ENCODE results near the gene UBXN11. TPM values are rescaled to one million over a fixed set of nuclear protein-coding genes. Genes with fewer than 3 reads are reported as not detected.

The UBXN11 gene
- total and polyA plus RNA-seq, 3 donors from 2014 or later = 39.7 to 65.9 (median 51.7) TPM

- 85 to 93% methylated on average over 11 to 15 of the region's 15 CpGs for WGBS, 2 donors
- Histone ChIP-seq H3K4me3 (no peak overlapping the region), H3K9me3 (no peaks in the 10 kb centered on the region), H3K27me3 (no peaks in the 10 kb centered on the region), H3K36me3 (ENCODE audit: low read depth, missing control alignments) (no peaks in the 10 kb centered on the region), H3K27ac (no peak overlapping the region), H3K4me1 (no peaks in the 10 kb centered on the region)
- TF ChIP-seq POLR2A (IDR thresholded peaks at IDR 0.05) (no peak), CTCF (IDR thresholded peaks at IDR 0.05) (no peak)
- no peak for DNase-seq
- intact Hi-C loops (cut with DNase I; ENCODE audit: low total_unique reads) = no loop called here
Observed at GRCh38 chr1:26344147-26344920, 37.9 kb upstream of the UBXN11 start.

GRCh38 chr1:26340047-26340481 lies 33.6 kb upstream of the UBXN11 start:
- Histone ChIP-seq H3K4me3 (no peak overlapping the region), H3K27ac (no peak overlapping the region), H3K27me3 (peaks cover 5% of the 10 kb centered on the region), H3K4me1 (peaks cover 8% of the 10 kb centered on the region), H3K9me3 (no peaks in the 10 kb centered on the region), H3K36me3 (ENCODE audit: low read depth, missing control alignments) (no peaks in the 10 kb centered on the region)
- intact Hi-C loops (cut with DNase I; ENCODE audit: low total_unique reads) = no loop called here
- 67 to 78% methylated on average over 4 of the region's 4 CpGs for WGBS, 2 donors
- TF ChIP-seq POLR2A (IDR thresholded peaks at IDR 0.05) (no peak), CTCF (IDR thresholded peaks at IDR 0.05) (no peak)
- DNase-seq = no peak

GRCh38 chr1:26338670-26339069 lies 32.2 kb upstream of the UBXN11 start:
- intact Hi-C loops (cut with DNase I; ENCODE audit: low total_unique reads) = no loop called here
- Histone ChIP-seq H3K4me3 (no peak overlapping the region), H3K27me3 (peaks cover 5% of the 10 kb centered on the region), H3K4me1 (peaks cover 8% of the 10 kb centered on the region), H3K9me3 (no peaks in the 10 kb centered on the region), H3K36me3 (ENCODE audit: low read depth, missing control alignments) (no peaks in the 10 kb centered on the region), H3K27ac (no peak overlapping the region)
- TF ChIP-seq POLR2A (IDR thresholded peaks at IDR 0.05) (no peak), CTCF (IDR thresholded peaks at IDR 0.05) (no peak)
- 72 to 73% methylated on average over 1 of the region's 1 CpG for WGBS, 2 donors
- no peak for DNase-seq

GRCh38 chr1:26337625-26338024 lies 31.2 kb upstream of the UBXN11 start:
- H3K9me3 ChIP-seq = no peaks in the 10 kb centered on the region
- H3K4me1 ChIP-seq = peaks cover 8% of the 10 kb centered on the region
- no peak for DNase-seq
- peaks cover 5% of the 10 kb centered on the region for H3K27me3 ChIP-seq
- H3K27ac ChIP-seq = no peak overlapping the region
- H3K4me3 ChIP-seq = no peak overlapping the region
- intact Hi-C loops (cut with DNase I; ENCODE audit: low total_unique reads) = no loop called here
- no peaks in the 10 kb centered on the region for H3K36me3 ChIP-seq (ENCODE audit: low read depth, missing control alignments)
- 80 to 89% methylated on average over 3 to 4 of the region's 4 CpGs for WGBS, 2 donors
- TF ChIP-seq CTCF (IDR thresholded peaks at IDR 0.05) (no peak), POLR2A (IDR thresholded peaks at IDR 0.05) (no peak)

- WGBS, 2 donors = 67 to 68% methylated on average over 6 to 7 of the region's 7 CpGs
- intact Hi-C loops (cut with DNase I; ENCODE audit: low total_unique reads) = no loop called here
- Histone ChIP-seq H3K27ac (no peak overlapping the region), H3K9me3 (no peaks in the 10 kb centered on the region), H3K36me3 (ENCODE audit: low read depth, missing control alignments) (no peaks in the 10 kb centered on the region), H3K4me3 (no peak overlapping the region), H3K27me3 (peaks cover 5% of the 10 kb centered on the region), H3K4me1 (peaks cover 8% of the 10 kb centered on the region)
- DNase-seq = no peak
- TF ChIP-seq CTCF (IDR thresholded peaks at IDR 0.05) (no peak), POLR2A (IDR thresholded peaks at IDR 0.05) (no peak)
Observed at GRCh38 chr1:26337206-26337535, 30.7 kb upstream of the UBXN11 start.
